Measurements from ENCODE around the gene CDC42BPA. TPM values are rescaled to one million over a fixed set of nuclear protein-coding genes. Genes with fewer than 3 reads are reported as not detected.
A peak's percentile ranks its signal among the peaks of the same experiment; 100 is the strongest.

The CDC42BPA gene
- total and polyA plus RNA-seq, 2 of the 8 experiments (the other 6 are each of a cell fraction or from before 2014, with no cell fraction given) = 7.1 to 28.5 TPM

DNA sequence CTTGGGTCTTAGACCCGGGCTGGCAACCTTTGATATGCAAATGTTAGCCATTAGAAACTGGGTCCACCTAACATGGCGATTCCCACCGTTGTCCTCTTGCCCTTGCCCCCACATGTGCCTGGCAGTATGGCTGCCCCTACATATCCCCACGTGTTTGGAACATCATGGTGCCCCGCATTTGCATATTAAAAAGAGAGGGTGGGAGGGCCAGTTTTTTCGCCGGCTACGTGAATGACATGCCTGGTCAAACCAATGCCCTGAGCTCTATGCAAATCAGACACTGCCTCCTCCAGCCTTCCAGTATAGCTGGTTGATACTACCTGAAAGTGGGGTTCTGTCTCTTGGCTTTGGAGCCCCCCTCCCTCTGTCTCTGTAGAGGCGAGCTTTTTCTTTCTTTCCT, 133.0 kb downstream of the CDC42BPA start:
- DNase-seq (ENCODE audit: low read depth in 1 of 2, low spot score in 2 of 2) (peak in 1 of 2 experiments; percentile 39), FAIRE-seq (peak; percentile 50)
- no peak for TF ChIP-seq RXRA (IDR thresholded peaks at IDR 0.05; ENCODE audit: insufficient read depth, low read depth, low read length)
- peak; percentile 39; the same call in 1 of the 2 replicates for TF ChIP-seq YY1 (IDR thresholded peaks at IDR 0.05; ENCODE audit: low read depth, low read length)
- TF ChIP-seq, protein P1, sequence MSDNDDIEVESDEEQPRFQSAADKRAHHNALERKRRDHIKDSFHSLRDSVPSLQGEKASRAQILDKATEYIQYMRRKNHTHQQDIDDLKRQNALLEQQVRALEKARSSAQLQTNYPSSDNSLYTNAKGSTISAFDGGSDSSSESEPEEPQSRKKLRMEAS (IDR thresholded peaks at IDR 0.05) = peak; percentile 69

More for the DNA sequence above, 133.0 kb downstream of the CDC42BPA start:
- Histone ChIP-seq H3K23ac (ENCODE audit: insufficient read length) (no peak overlapping the region), H2BK5ac (ENCODE audit: low read depth, low read length) (no peak overlapping the region), H3K79me1 (ENCODE audit: low read depth, low read length) (peaks cover 4% of the 10 kb centered on the region; the same call in 1 of the 2 replicates), H2BK15ac (ENCODE audit: low read length) (no peak overlapping the region), H3K4me3 (ENCODE audit: extremely low read depth in 1 of 4, insufficient read depth in 2 of 4, low read depth in 3 of 4, low read length in 4 of 4) (no peak overlapping the region), H3K36me3 (ENCODE audit: control insufficient read depth in 2 of 4, insufficient read depth in 4 of 4, low read length in 3 of 4) (no peaks in the 10 kb centered on the region), H3K56ac (replicated peaks; ENCODE audit: insufficient read length, low read depth, low read length) (no peak overlapping the region), H4K91ac (replicated peaks; ENCODE audit: insufficient read length, low read length) (no peak overlapping the region), H3K23me2 (ENCODE audit: low read depth, low read length) (no peaks in the 10 kb centered on the region), H3K27ac (ENCODE audit: low read depth, low read length) (no peak overlapping the region), H2AK5ac (ENCODE audit: low read depth, low read length) (no peak overlapping the region), H3K18ac (ENCODE audit: extremely low read depth, low read length) (no peak overlapping the region), H2BK12ac (ENCODE audit: low read depth, low read length) (no peak overlapping the region), H2BK120ac (replicated peaks; ENCODE audit: low read depth, low read length) (no peak overlapping the region), H4K5ac (ENCODE audit: insufficient read length, low read depth, low read length) (no peak overlapping the region), H3K4ac (replicated peaks; ENCODE audit: insufficient read length, low read depth, low read length) (no peak overlapping the region), H3K4me2 (ENCODE audit: insufficient read depth in 1 of 2, low read depth in 2 of 2, low read length in 2 of 2) (no peak overlapping the region), H3K79me2 (ENCODE audit: control insufficient read depth in 1 of 2, insufficient read depth in 2 of 2, low read length in 2 of 2) (0 out of 4 replicates have a peak, but pooled peaks cover 0 to 8% of the 10 kb centered on the region in 2 experiments), H2BK20ac (ENCODE audit: low read length) (no peak overlapping the region), H3K9ac (replicated peaks in 1 of 4; ENCODE audit: extremely low read depth in 1 of 4, low read depth in 3 of 4, low read length in 3 of 4) (no peak overlapping the region), H3K14ac (ENCODE audit: insufficient read length) (no peak overlapping the region), H3K9me3 (ENCODE audit: insufficient read depth in 2 of 2, low read depth in 1 of 2, low read length in 1 of 2) (no peaks in the 10 kb centered on the region), H4K20me1 (replicated peaks in 1 of 2; ENCODE audit: control insufficient read depth in 1 of 2, insufficient read depth in 2 of 2, low read length in 2 of 2) (peaks cover 0 to 2% of the 10 kb centered on the region in 2 experiments), H3K4me1 (replicated peaks in 1 of 4; ENCODE audit: control insufficient read depth in 3 of 4, insufficient read depth in 4 of 4, low read length in 3 of 4) (peaks cover 0 to 2% (median 0%) of the 10 kb centered on the region in 4 experiments; a peak in 1 of 7 replicates), H2AFZ (ENCODE audit: low read length) (no peak overlapping the region), H4K8ac (ENCODE audit: extremely low read depth, insufficient read depth, low read length) (no peak overlapping the region), H3K27me3 (replicated peaks in 1 of 4; ENCODE audit: control insufficient read depth in 3 of 4, extremely low read depth in 1 of 4, insufficient read depth in 3 of 4, low read length in 3 of 4) (no peaks in the 10 kb centered on the region)
- POLR2A ChIA-PET (ENCODE audit: partially characterized antibody) = no interaction called here
- WGBS, 2 experiments (ENCODE audit: extremely low coverage in 1 of 2, insufficient coverage in 1 of 2, insufficient read length in 1 of 2, insufficient replicate concordance in 2 of 2, low coverage in 1 of 2, low lambda C conversion rate in 2 of 2, missing lambda C conversion rate in 1 of 2) = 75% methylated on average over 9 of the region's 9 CpGs; no CpG with 5 or more reads in 1 of the 2 experiments
- CTCF ChIA-PET (ENCODE audit: partially characterized antibody) = interaction anchor here (0.9 to 1.1 kb wide), 3 partner anchors 16 to 273 kb away, joined by 3 to 5 read pairs (median 3); no protein-coding TSS in a partner anchor

Measured in H1 (cell line).